Measurements from ENCODE around the gene HINT3. TPM values are rescaled to one million over a fixed set of nuclear protein-coding genes. Genes with fewer than 3 reads are reported as not detected.
A peak's percentile ranks its signal among the peaks of the same experiment; 100 is the strongest.

The HINT3 gene
- total RNA-seq, 2 experiments from 2014 or later = 10.4 TPM

GRCh38 chr6:125954735-125955339 is 1.7 kb upstream of the HINT3 start:
- intact Hi-C loops (cut with DNase I, micrococcal nuclease) = loop anchor here (5.0 kb wide), 2 partner anchors 38 to 643 kb away; no protein-coding TSS in a partner anchor
- Mint-ChIP-seq H3K27me3 (no peaks in the 10 kb centered on the region), H3K27ac (peak overlapping the region; percentile 13), H3K9me3 (no peaks in the 10 kb centered on the region), H3K36me3 (ENCODE audit: low read depth) (no peaks in the 10 kb centered on the region), H3K4me1 (ENCODE audit: low read depth) (peaks cover 9% of the 10 kb centered on the region), H3K4me3 (peak overlapping the region; percentile 39)
- POLR2A ChIA-PET = interaction anchor here (3.1 to 3.4 kb wide), 2 partner anchors 164 to 175 kb away, joined by 78 to 128 read pairs; partner anchors contain the start of gene NCOA7
- Histone ChIP-seq H3K27ac (ENCODE audit: low read depth in 1 of 2, low read length in 2 of 2) (no peak overlapping the region), H3K36me3 (ENCODE audit: insufficient read depth, low read length) (no peaks in the 10 kb centered on the region), H3K4me3 (ENCODE audit: low read length) (no peak overlapping the region), H3K27me3 (ENCODE audit: control insufficient read depth in 1 of 2, insufficient read depth in 2 of 2, low read length in 2 of 2) (no peaks in the 10 kb centered on the region), H3K4me1 (ENCODE audit: insufficient read depth, low read length) (peaks cover 15% of the 10 kb centered on the region), H3K9me3 (ENCODE audit: control insufficient read depth in 1 of 2, insufficient read depth in 1 of 2, low read length in 2 of 2) (no peaks in the 10 kb centered on the region)
- ATAC-seq (ENCODE audit: poor library complexity) = no peak
- CTCF ChIA-PET = no interaction called here
- no peak for TF ChIP-seq CTCF (IDR thresholded peaks at IDR 0.05)
- no peak for DNase-seq

GRCh38 chr6:125955973-125956372 is 597 bp upstream of the HINT3 start:
- Histone ChIP-seq H3K9me3 (ENCODE audit: control insufficient read depth in 1 of 2, insufficient read depth in 1 of 2, low read length in 2 of 2) (no peaks in the 10 kb centered on the region), H3K36me3 (ENCODE audit: insufficient read depth, low read length) (no peaks in the 10 kb centered on the region), H3K27me3 (ENCODE audit: control insufficient read depth in 1 of 2, insufficient read depth in 2 of 2, low read length in 2 of 2) (no peaks in the 10 kb centered on the region), H3K27ac (ENCODE audit: low read depth in 1 of 2, low read length in 2 of 2) (peak overlapping the region; percentile 63 to 95), H3K4me3 (ENCODE audit: low read length) (peak overlapping the region; percentile 86), H3K4me1 (ENCODE audit: insufficient read depth, low read length) (peaks cover 15% of the 10 kb centered on the region)
- ChIA-PET POLR2A (interaction anchor here (0.6 to 3.4 kb wide), 24 partner anchors 9 to 655 kb away, joined by 3 to 128 read pairs (median 4); partner anchors contain the start of genes HDDC2, NCOA7 and TRMT11), CTCF (interaction anchor here (0.6 to 2.6 kb wide), 40 partner anchors 8 to 1924 kb away, joined by 3 to 50 read pairs (median 4); partner anchors contain the start of genes NCOA7 and TRMT11)
- ATAC-seq (ENCODE audit: poor library complexity) = no peak
- intact Hi-C loops (cut with DNase I, micrococcal nuclease) = loop anchor here (1.0 to 5.0 kb wide), 3 partner anchors 39 to 644 kb away; no protein-coding TSS in a partner anchor
- no peaks in the 10 kb centered on the region for H3K9me3 Mint-ChIP-seq
- peaks cover 3% of the 10 kb centered on the region for H3K36me3 Mint-ChIP-seq (ENCODE audit: low read depth)
- no peak overlapping the region for H3K27ac Mint-ChIP-seq
- H3K4me3 Mint-ChIP-seq = no peak overlapping the region
- peaks cover 14% of the 10 kb centered on the region for H3K4me1 Mint-ChIP-seq (ENCODE audit: low read depth)
- DNase-seq = peak in 1 of 14 experiments; percentile 15
- TF ChIP-seq CTCF (IDR thresholded peaks at IDR 0.05) = no peak
- H3K27me3 Mint-ChIP-seq = no peaks in the 10 kb centered on the region

- no peak for DNase-seq
- H3K36me3 Mint-ChIP-seq (ENCODE audit: low read depth) = peaks cover 5% of the 10 kb centered on the region
- H3K4me1 Mint-ChIP-seq (ENCODE audit: low read depth) = peaks cover 24% of the 10 kb centered on the region
- Histone ChIP-seq H3K4me3 (ENCODE audit: low read length) (peak overlapping the region; percentile 86), H3K27me3 (ENCODE audit: control insufficient read depth in 1 of 2, insufficient read depth in 2 of 2, low read length in 2 of 2) (no peaks in the 10 kb centered on the region), H3K36me3 (ENCODE audit: insufficient read depth, low read length) (peaks cover 5% of the 10 kb centered on the region), H3K27ac (ENCODE audit: low read depth in 1 of 2, low read length in 2 of 2) (peak overlapping the region; percentile 94 to 95), H3K9me3 (ENCODE audit: control insufficient read depth in 1 of 2, insufficient read depth in 1 of 2, low read length in 2 of 2) (no peaks in the 10 kb centered on the region), H3K4me1 (ENCODE audit: insufficient read depth, low read length) (peaks cover 15% of the 10 kb centered on the region)
- H3K27me3 Mint-ChIP-seq = no peaks in the 10 kb centered on the region
- H3K9me3 Mint-ChIP-seq = no peaks in the 10 kb centered on the region
- intact Hi-C loops (cut with DNase I, micrococcal nuclease) = loop anchor here (1.0 to 5.0 kb wide), 4 partner anchors 40 to 645 kb away; no protein-coding TSS in a partner anchor
- ChIA-PET POLR2A (interaction anchor here (1.0 to 3.4 kb wide), 5 partner anchors 13 to 177 kb away, joined by 5 to 128 read pairs (median 61); partner anchors contain the start of genes NCOA7 and TRMT11), CTCF (interaction anchor here (0.6 to 2.6 kb wide), 11 partner anchors 10 to 206 kb away, joined by 3 to 50 read pairs (median 16); partner anchors contain the start of genes NCOA7 and TRMT11)
- ATAC-seq (ENCODE audit: poor library complexity) = no peak
- no peak for TF ChIP-seq CTCF (IDR thresholded peaks at IDR 0.05)
- H3K27ac Mint-ChIP-seq = no peak overlapping the region
- no peak overlapping the region for H3K4me3 Mint-ChIP-seq
Observed at GRCh38 chr6:125957391-125957693, 772 bp downstream of the HINT3 start.

Measured in CD4-positive, alpha-beta T cell (primary cell).